Measurements from ENCODE around the gene SLC39A10. TPM values are rescaled to one million over a fixed set of nuclear protein-coding genes. Genes with fewer than 3 reads are reported as not detected.

The SLC39A10 gene
- total and polyA plus RNA-seq, 9 of the 15 experiments (the other 6 are each of a cell fraction or from before 2014, with no cell fraction given): 12.5 to 40.1 (median 23.1) TPM

GRCh38 chr2:195730912-195731311, 73.9 kb downstream of the SLC39A10 start (continued):
- TF ChIP-seq, protein P1, sequence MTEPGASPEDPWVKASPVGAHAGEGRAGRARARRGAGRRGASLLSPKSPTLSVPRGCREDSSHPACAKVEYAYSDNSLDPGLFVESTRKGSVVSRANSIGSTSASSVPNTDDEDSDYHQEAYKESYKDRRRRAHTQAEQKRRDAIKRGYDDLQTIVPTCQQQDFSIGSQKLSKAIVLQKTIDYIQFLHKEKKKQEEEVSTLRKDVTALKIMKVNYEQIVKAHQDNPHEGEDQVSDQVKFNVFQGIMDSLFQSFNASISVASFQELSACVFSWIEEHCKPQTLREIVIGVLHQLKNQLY (CRISPR knock-in tag; conservative IDR thresholded peaks at IDR 0.05): no peak
- TF ChIP-seq GTF2E2 (tag; IDR thresholded peaks at IDR 0.05) (no peak), XRCC3 (IDR thresholded peaks at IDR 0.05) (no peak)

- H3K9me1 ChIP-seq (ENCODE audit: control insufficient read depth, insufficient read depth, low read length): no peaks in the 10 kb centered on the region
- CTCF ChIA-PET (ENCODE audit: low intra/inter-chr PET ratio): no interaction called here
- TF ChIP-seq MIER1 (IDR thresholded peaks at IDR 0.05; ENCODE audit: low read depth): no peak
- TF ChIP-seq ZNF75A (CRISPR knock-in tag; IDR thresholded peaks at IDR 0.05): no peak
- TF ChIP-seq, protein P2, sequence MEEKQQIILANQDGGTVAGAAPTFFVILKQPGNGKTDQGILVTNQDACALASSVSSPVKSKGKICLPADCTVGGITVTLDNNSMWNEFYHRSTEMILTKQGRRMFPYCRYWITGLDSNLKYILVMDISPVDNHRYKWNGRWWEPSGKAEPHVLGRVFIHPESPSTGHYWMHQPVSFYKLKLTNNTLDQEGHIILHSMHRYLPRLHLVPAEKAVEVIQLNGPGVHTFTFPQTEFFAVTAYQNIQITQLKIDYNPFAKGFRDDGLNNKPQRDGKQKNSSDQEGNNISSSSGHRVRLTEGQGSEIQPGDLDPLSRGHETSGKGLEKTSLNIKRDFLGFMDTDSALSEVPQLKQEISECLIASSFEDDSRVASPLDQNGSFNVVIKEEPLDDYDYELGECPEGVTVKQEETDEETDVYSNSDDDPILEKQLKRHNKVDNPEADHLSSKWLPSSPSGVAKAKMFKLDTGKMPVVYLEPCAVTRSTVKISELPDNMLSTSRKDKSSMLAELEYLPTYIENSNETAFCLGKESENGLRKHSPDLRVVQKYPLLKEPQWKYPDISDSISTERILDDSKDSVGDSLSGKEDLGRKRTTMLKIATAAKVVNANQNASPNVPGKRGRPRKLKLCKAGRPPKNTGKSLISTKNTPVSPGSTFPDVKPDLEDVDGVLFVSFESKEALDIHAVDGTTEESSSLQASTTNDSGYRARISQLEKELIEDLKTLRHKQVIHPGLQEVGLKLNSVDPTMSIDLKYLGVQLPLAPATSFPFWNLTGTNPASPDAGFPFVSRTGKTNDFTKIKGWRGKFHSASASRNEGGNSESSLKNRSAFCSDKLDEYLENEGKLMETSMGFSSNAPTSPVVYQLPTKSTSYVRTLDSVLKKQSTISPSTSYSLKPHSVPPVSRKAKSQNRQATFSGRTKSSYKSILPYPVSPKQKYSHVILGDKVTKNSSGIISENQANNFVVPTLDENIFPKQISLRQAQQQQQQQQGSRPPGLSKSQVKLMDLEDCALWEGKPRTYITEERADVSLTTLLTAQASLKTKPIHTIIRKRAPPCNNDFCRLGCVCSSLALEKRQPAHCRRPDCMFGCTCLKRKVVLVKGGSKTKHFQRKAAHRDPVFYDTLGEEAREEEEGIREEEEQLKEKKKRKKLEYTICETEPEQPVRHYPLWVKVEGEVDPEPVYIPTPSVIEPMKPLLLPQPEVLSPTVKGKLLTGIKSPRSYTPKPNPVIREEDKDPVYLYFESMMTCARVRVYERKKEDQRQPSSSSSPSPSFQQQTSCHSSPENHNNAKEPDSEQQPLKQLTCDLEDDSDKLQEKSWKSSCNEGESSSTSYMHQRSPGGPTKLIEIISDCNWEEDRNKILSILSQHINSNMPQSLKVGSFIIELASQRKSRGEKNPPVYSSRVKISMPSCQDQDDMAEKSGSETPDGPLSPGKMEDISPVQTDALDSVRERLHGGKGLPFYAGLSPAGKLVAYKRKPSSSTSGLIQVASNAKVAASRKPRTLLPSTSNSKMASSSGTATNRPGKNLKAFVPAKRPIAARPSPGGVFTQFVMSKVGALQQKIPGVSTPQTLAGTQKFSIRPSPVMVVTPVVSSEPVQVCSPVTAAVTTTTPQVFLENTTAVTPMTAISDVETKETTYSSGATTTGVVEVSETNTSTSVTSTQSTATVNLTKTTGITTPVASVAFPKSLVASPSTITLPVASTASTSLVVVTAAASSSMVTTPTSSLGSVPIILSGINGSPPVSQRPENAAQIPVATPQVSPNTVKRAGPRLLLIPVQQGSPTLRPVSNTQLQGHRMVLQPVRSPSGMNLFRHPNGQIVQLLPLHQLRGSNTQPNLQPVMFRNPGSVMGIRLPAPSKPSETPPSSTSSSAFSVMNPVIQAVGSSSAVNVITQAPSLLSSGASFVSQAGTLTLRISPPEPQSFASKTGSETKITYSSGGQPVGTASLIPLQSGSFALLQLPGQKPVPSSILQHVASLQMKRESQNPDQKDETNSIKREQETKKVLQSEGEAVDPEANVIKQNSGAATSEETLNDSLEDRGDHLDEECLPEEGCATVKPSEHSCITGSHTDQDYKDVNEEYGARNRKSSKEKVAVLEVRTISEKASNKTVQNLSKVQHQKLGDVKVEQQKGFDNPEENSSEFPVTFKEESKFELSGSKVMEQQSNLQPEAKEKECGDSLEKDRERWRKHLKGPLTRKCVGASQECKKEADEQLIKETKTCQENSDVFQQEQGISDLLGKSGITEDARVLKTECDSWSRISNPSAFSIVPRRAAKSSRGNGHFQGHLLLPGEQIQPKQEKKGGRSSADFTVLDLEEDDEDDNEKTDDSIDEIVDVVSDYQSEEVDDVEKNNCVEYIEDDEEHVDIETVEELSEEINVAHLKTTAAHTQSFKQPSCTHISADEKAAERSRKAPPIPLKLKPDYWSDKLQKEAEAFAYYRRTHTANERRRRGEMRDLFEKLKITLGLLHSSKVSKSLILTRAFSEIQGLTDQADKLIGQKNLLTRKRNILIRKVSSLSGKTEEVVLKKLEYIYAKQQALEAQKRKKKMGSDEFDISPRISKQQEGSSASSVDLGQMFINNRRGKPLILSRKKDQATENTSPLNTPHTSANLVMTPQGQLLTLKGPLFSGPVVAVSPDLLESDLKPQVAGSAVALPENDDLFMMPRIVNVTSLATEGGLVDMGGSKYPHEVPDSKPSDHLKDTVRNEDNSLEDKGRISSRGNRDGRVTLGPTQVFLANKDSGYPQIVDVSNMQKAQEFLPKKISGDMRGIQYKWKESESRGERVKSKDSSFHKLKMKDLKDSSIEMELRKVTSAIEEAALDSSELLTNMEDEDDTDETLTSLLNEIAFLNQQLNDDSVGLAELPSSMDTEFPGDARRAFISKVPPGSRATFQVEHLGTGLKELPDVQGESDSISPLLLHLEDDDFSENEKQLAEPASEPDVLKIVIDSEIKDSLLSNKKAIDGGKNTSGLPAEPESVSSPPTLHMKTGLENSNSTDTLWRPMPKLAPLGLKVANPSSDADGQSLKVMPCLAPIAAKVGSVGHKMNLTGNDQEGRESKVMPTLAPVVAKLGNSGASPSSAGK (IDR thresholded peaks at IDR 0.05): no peak
- TF ChIP-seq, protein P3, sequence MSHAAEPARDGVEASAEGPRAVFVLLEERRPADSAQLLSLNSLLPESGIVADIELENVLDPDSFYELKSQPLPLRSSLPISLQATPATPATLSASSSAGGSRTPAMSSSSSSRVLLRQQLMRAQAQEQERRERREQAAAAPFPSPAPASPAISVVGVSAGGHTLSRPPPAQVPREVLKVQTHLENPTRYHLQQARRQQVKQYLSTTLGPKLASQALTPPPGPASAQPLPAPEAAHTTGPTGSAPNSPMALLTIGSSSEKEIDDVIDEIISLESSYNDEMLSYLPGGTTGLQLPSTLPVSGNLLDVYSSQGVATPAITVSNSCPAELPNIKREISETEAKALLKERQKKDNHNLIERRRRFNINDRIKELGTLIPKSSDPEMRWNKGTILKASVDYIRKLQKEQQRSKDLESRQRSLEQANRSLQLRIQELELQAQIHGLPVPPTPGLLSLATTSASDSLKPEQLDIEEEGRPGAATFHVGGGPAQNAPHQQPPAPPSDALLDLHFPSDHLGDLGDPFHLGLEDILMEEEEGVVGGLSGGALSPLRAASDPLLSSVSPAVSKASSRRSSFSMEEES (CRISPR knock-in tag; IDR thresholded peaks at IDR 0.05): no peak
Observed at GRCh38 chr2:195732574-195732973, 75.5 kb downstream of the SLC39A10 start.

More at GRCh38 chr2:195732574-195732973, 75.5 kb downstream of the SLC39A10 start:
- Histone ChIP-seq H3K4me3 (no peak overlapping the region), H3K9ac (ENCODE audit: insufficient read depth in 1 of 2, low read depth in 2 of 2, low read length in 2 of 2) (no peak overlapping the region), H3K9me3 (replicated peaks; ENCODE audit: control insufficient read depth, insufficient read depth, low read depth, low read length) (no peaks in the 10 kb centered on the region), H2AFZ (ENCODE audit: low read depth, low read length) (no peak overlapping the region), H3K4me2 (ENCODE audit: insufficient read depth, low read length) (no peak overlapping the region), H3K27ac (ENCODE audit: extremely low read depth, low read depth, low read length) (no peak overlapping the region), H3K27me3 (ENCODE audit: control insufficient read depth in 2 of 2, insufficient read depth in 2 of 2, low read length in 2 of 2) (no peaks in the 10 kb centered on the region), H4K20me1 (replicated peaks; ENCODE audit: control insufficient read depth, insufficient read depth, low read length) (no peaks in the 10 kb centered on the region), H3K4me1 (replicated peaks in 1 of 2; ENCODE audit: control insufficient read depth in 2 of 2, insufficient read depth in 2 of 2, low read length in 2 of 2) (no peaks in the 10 kb centered on the region), H3K79me2 (ENCODE audit: control insufficient read depth, insufficient read depth, low read length) (no peaks in the 10 kb centered on the region), H3K36me3 (ENCODE audit: control insufficient read depth, insufficient read depth, low read length) (peaks cover 35% of the 10 kb centered on the region; the same call in 2 of the 3 replicates)
- intact Hi-C loops (cut with micrococcal nuclease) (no loop called here), in situ Hi-C loops (cut with MboI) (no loop called here)
- ATAC-seq (no peak), FAIRE-seq (no peak), DNase-seq (ENCODE audit: extremely low read depth in 1 of 4, low spot score in 3 of 4) (no peak)
- BruUV-seq (replicated peaks): no TSS peak
- WGBS (ENCODE audit: insufficient coverage, low coverage, missing lambda C conversion rate): 100% methylated on average over 1 of the region's 1 CpG
- POLR2A ChIA-PET: no interaction called here

Measured in K562 (cell line).